IMR-90 (cell line): ENCODE results near the gene KIF6. TPM values are rescaled to one million over a fixed set of nuclear protein-coding genes. Genes with fewer than 3 reads are reported as not detected.

Experiments used
- ATAC-seq: fragments of 200-7000 bp; cut with Tn5 transposase; 2 replicates; pipeline ENCODE4 v1.9.1; 2020; ENCODE audit warnings: low read depth, mild to moderate bottlenecking, moderate library complexity
- BruUV-seq: library from RNA; stranded (reverse); fragments of 400-500 nt; replicated peaks from 2 replicates; lab custom pipeline; 2021; lab: Mats Ljungman, UMichigan
- CTCF ChIA-PET: fragments of 300-600 bp; formaldehyde crosslinking; extraction: SDS; loops from one replicate; lab custom pipeline; 2021; ENCODE audit warnings: antibody characterized with exemption; lab: Yijun Ruan, JAX
- POLR2A ChIA-PET: fragments of 300-600 bp; sonication (Branson Sonifier 250); formaldehyde crosslinking; loops from one replicate; lab custom pipeline; 2022; ENCODE audit warnings: antibody characterized with exemption; ENCODE audit not compliant: unreplicated experiment; lab: Charles Lee
- DNase-seq: peaks from one replicate; pipeline ENCODE4 v3.0.0; 2013
- H2AFZ ChIP-seq: replicated peaks from 2 replicates; pipeline ENCODE3; 2013; ENCODE audit warnings: low read length, mild to moderate bottlenecking; ENCODE audit not compliant: poor library complexity
- H2AK5ac ChIP-seq: 2 replicates; pipeline ENCODE4 v1.6.1; 2013; ENCODE audit warnings: low read depth, low read length, inconsistent platforms
- H2AK9ac ChIP-seq: replicated peaks from 2 replicates; pipeline ENCODE3; 2013; ENCODE audit warnings: mild to moderate bottlenecking, low read depth, low read length, moderate library complexity; ENCODE audit not compliant: poor library complexity
- H2BK120ac ChIP-seq: 2 replicates; pipeline ENCODE4 v1.6.1; 2013; ENCODE audit warnings: low read depth, low read length, inconsistent platforms
- H2BK15ac ChIP-seq: 3 replicates; pipeline ENCODE4 v1.6.1; 2013; ENCODE audit warnings: low read depth, low read length, inconsistent platforms
- H2BK20ac ChIP-seq: 2 replicates; pipeline ENCODE4 v1.6.1; 2013; ENCODE audit warnings: low read depth, mild to moderate bottlenecking, inconsistent platforms, low read length, moderate library complexity
- H2BK5ac ChIP-seq: 2 replicates; pipeline ENCODE4 v1.6.1; 2013; ENCODE audit warnings: mild to moderate bottlenecking, low read depth, low read length, inconsistent platforms; ENCODE audit not compliant: poor library complexity, severe bottlenecking
- H3K14ac ChIP-seq: replicated peaks from 2 replicates; pipeline ENCODE4 v1.6.1; 2013; ENCODE audit warnings: low read depth, low read length, inconsistent platforms
- H3K18ac ChIP-seq: 2 replicates; pipeline ENCODE4 v1.6.1; 2013; ENCODE audit warnings: low read depth, low read length, control low read depth
- H3K23ac ChIP-seq: 2 replicates; pipeline ENCODE4 v1.6.1; 2013; ENCODE audit warnings: low read depth, low read length, inconsistent platforms
- H3K27ac ChIP-seq: 2 replicates; pipeline ENCODE4 v1.5.1; 2013; ENCODE audit warnings: mild to moderate bottlenecking, control low read depth, low read length; ENCODE audit not compliant: insufficient read depth
- H3K27me3 ChIP-seq: 2 replicates; pipeline ENCODE4 v1.6.1; 2013; ENCODE audit warnings: low read length; ENCODE audit not compliant: control insufficient read depth, insufficient read depth
- H3K36me3 ChIP-seq: 2 replicates; pipeline ENCODE4 v1.6.1; 2013; ENCODE audit warnings: low read length, mixed read lengths; ENCODE audit not compliant: control insufficient read depth, insufficient read depth
- H3K4ac ChIP-seq: 2 replicates; pipeline ENCODE4 v1.6.1; 2013; ENCODE audit warnings: low read depth, low read length, inconsistent platforms
- H3K4me1 ChIP-seq: 2 replicates; pipeline ENCODE4 v1.6.1; 2013; ENCODE audit warnings: low read length, mixed read lengths; ENCODE audit not compliant: control insufficient read depth, insufficient read depth
- H3K4me2 ChIP-seq: 2 replicates; pipeline ENCODE4 v1.6.1; 2013; ENCODE audit warnings: low read depth, mild to moderate bottlenecking, control low read depth, low read length, moderate library complexity
- H3K4me3 ChIP-seq: 2 replicates; pipeline ENCODE4 v1.5.1; 2013; ENCODE audit warnings: low read depth, mild to moderate bottlenecking, control low read depth, low read length, moderate library complexity; ENCODE audit not compliant: insufficient read depth
- H3K56ac ChIP-seq: 2 replicates; pipeline ENCODE4 v1.6.1; 2013; ENCODE audit warnings: low read length, inconsistent platforms; ENCODE audit not compliant: insufficient read depth; ENCODE audit errors: extremely low read depth
- H3K79me1 ChIP-seq, 2 experiments: 2 replicates each; pipeline ENCODE4 v1.6.1; 2013; ENCODE audit warnings: low read length in 2 of 2, inconsistent platforms in 1 of 2, low read depth in 1 of 2
- H3K9ac ChIP-seq: 2 replicates; pipeline ENCODE4 v1.6.1; 2013; ENCODE audit warnings: low read depth, low read length, control low read depth
- H3K9me1 ChIP-seq: 2 replicates; pipeline ENCODE4 v1.6.1; 2013; ENCODE audit warnings: low read length, inconsistent platforms; ENCODE audit not compliant: insufficient read depth
- H3K9me3 ChIP-seq: 2 replicates; pipeline ENCODE4 v1.6.1; 2013; ENCODE audit warnings: low read length; ENCODE audit not compliant: control insufficient read depth, insufficient read depth
- H4K20me1 ChIP-seq: 2 replicates; pipeline ENCODE4 v1.6.1; 2013; ENCODE audit warnings: low read length, inconsistent platforms; ENCODE audit not compliant: insufficient read depth
- H4K5ac ChIP-seq: 2 replicates; pipeline ENCODE4 v1.6.1; 2013; ENCODE audit warnings: mild to moderate bottlenecking, low read depth, low read length, control low read depth
- H4K8ac ChIP-seq, 2 experiments: 2 replicates each; pipeline ENCODE4 v1.6.1; 2013; ENCODE audit warnings: low read depth in 2 of 2, low read length in 2 of 2, control low read depth in 1 of 2, inconsistent platforms in 1 of 2
- H4K91ac ChIP-seq: 2 replicates; pipeline ENCODE4 v1.6.1; 2013; ENCODE audit warnings: low read depth, low read length, inconsistent platforms; ENCODE audit not compliant: insufficient read depth
- BHLHE40 ChIP-seq: fragments of 150-350 bp; IDR thresholded peaks from 2 replicates; pipeline ENCODE4 v1.6.1; 2016; ENCODE audit warnings: mild to moderate bottlenecking, low read depth, low read length
- CEBPB ChIP-seq: IDR thresholded peaks from 2 replicates; pipeline ENCODE4 v1.6.1; 2012; ENCODE audit warnings: low read depth, low read length, improper control_type of control experiment
- CTCF ChIP-seq: conservative IDR thresholded peaks from 2 replicates; pipeline ENCODE4 v1.5.1; 2012; ENCODE audit warnings: mild to moderate bottlenecking, low read depth, low read length, improper control_type of control experiment
- FOS ChIP-seq: fragments of 150-350 bp; IDR thresholded peaks from 2 replicates; pipeline ENCODE4 v1.6.1; 2016; ENCODE audit warnings: low read depth, low read length
- dilution Hi-C: fragments of 300-500 bp; cut with HindIII; formaldehyde crosslinking; loops from one replicate; pipeline ENCODE4 v1.14.3; 2018; ENCODE audit warnings: low sequenced_read_pairs; ENCODE audit not compliant: unreplicated experiment
- in situ Hi-C: fragments of 300-500 bp; cut with MboI; formaldehyde crosslinking; loops from 3 replicates; pipeline ENCODE4 v1.14.3; 2019; ENCODE audit warnings: low sequenced_read_pairs, inconsistent platforms, mixed read lengths
- intact Hi-C: fragments of 100-400 bp; cut with micrococcal nuclease; formaldehyde crosslinking; loops from 2 replicates; pipeline ENCODE4 v1.10.0; 2022
- polyA plus RNA-seq, 3 experiments: library from polyadenylated mRNA; depleted of rRNA; stranded (reverse); fragments of >200 nt; gene quantifications; 2 replicates each; pipeline ENCODE4 v1.2.3, GENCODE V29; 2012; ENCODE audit warnings: low replicate concordance in 1 of 3
- total RNA-seq: library from RNA; depleted of rRNA; stranded (reverse); fragments of >200 nt; gene quantifications from 2 replicates; pipeline ENCODE4 v1.2.3, GENCODE V29; 2012

KIF6 gene
- total and polyA plus RNA-seq, 2 of the 4 experiments (the other 2 are of a cell fraction) = under 0.01 to 0.10 TPM

GRCh38 chr6:39560915-39561314 is 164.3 kb downstream of the KIF6 start:
- no peak overlapping the region for H4K8ac ChIP-seq
- ChIA-PET CTCF (no interaction called here), POLR2A (no interaction called here)
- TF ChIP-seq CTCF = no peak
- TF ChIP-seq CEBPB = no peak
- TF ChIP-seq FOS = no peak
- no peak for TF ChIP-seq BHLHE40
- BruUV-seq = no TSS peak
- H3K4me1 ChIP-seq = no peaks in the 10 kb centered on the region
- no peak overlapping the region for H4K91ac ChIP-seq
- no peak for DNase-seq
- H3K14ac ChIP-seq = no peak overlapping the region
- H2BK15ac ChIP-seq = no peak overlapping the region
- H4K5ac ChIP-seq = no peak overlapping the region
- no peaks in the 10 kb centered on the region for H3K9me3 ChIP-seq
- H2BK20ac ChIP-seq = no peak overlapping the region
- no peaks in the 10 kb centered on the region for H3K9me1 ChIP-seq
- H2BK5ac ChIP-seq = no peak overlapping the region
- H3K18ac ChIP-seq = no peak overlapping the region
- intact Hi-C loops = loop anchor here (10.0 kb wide), 1 partner anchor 334 kb away; no protein-coding TSS in a partner anchor
- no peak overlapping the region for H3K56ac ChIP-seq
- H4K20me1 ChIP-seq = no peaks in the 10 kb centered on the region
- no peak overlapping the region for H3K9ac ChIP-seq
- H2BK120ac ChIP-seq = no peak overlapping the region
- no peak for ATAC-seq
- H3K36me3 ChIP-seq = no peaks in the 10 kb centered on the region
- H3K79me1 ChIP-seq = no peaks in the 10 kb centered on the region
- no peak overlapping the region for H2AFZ ChIP-seq
- dilution Hi-C loops = no loop called here
- no peak overlapping the region for H3K4ac ChIP-seq
- no peak overlapping the region for H3K4me2 ChIP-seq
- H2AK5ac ChIP-seq = no peak overlapping the region
- H3K27ac ChIP-seq = no peak overlapping the region
- H3K27me3 ChIP-seq = no peaks in the 10 kb centered on the region
- H3K4me3 ChIP-seq = no peak overlapping the region
- no peak overlapping the region for H3K23ac ChIP-seq
- no peak overlapping the region for H2AK9ac ChIP-seq
- in situ Hi-C loops = no loop called here
